HepG2 (cell line): Measurements from ENCODE around the gene PCDHGA1. TPM values are rescaled to one million over a fixed set of nuclear protein-coding genes. Genes with fewer than 3 reads are reported as not detected.

Experiments used
- AGO1 ChIP-seq: fragments of 200-400 bp; formaldehyde crosslinking; IDR thresholded peaks from 2 replicates; pipeline ENCODE4 v1.6.1; 2017; ENCODE audit warnings: mild to moderate bottlenecking, low read depth, low read length, moderate library complexity; ENCODE audit not compliant: poor library complexity, severe bottlenecking
- AGO2 ChIP-seq: fragments of 200-400 bp; formaldehyde crosslinking; optimal IDR thresholded peaks from 2 replicates; pipeline ENCODE3; 2017; ENCODE audit warnings: mild to moderate bottlenecking, low read depth, low read length, moderate library complexity
- CREB3 ChIP-seq: sonication (generic); formaldehyde crosslinking; IDR thresholded peaks from 2 replicates; pipeline ENCODE4 v1.5.0; 2020; ENCODE audit warnings: missing genetic modification reagents
- GPBP1L1 ChIP-seq: sonication (generic); formaldehyde crosslinking; IDR thresholded peaks from 2 replicates; pipeline ENCODE4 v1.5.0; 2020; ENCODE audit warnings: mild to moderate bottlenecking, missing genetic modification reagents
- HOXA7 ChIP-seq: sonication (generic); formaldehyde crosslinking; IDR thresholded peaks from 2 replicates; pipeline ENCODE4 v1.8.1; 2022; ENCODE audit warnings: mild to moderate bottlenecking, missing genetic modification reagents, moderate library complexity
- HOXA9 ChIP-seq: sonication (generic); formaldehyde crosslinking; IDR thresholded peaks from 2 replicates; pipeline ENCODE4 v1.8.1; 2022; ENCODE audit warnings: missing genetic modification reagents, mild to moderate bottlenecking, moderate library complexity, borderline replicate concordance
- PHF21A ChIP-seq: sonication (generic); formaldehyde crosslinking; IDR thresholded peaks from 2 replicates; pipeline ENCODE4 v1.5.0; 2020; ENCODE audit warnings: mild to moderate bottlenecking, missing genetic modification reagents
- RAD21 ChIP-seq: fragments of 450-650 bp; formaldehyde crosslinking; IDR thresholded peaks from 2 replicates; pipeline ENCODE4 v1.5.0; 2020; ENCODE audit warnings: mild to moderate bottlenecking
- RAD51 ChIP-seq: fragments of 450-650 bp; IDR thresholded peaks from 2 replicates; pipeline ENCODE4 v1.6.1; 2016; ENCODE audit warnings: borderline replicate concordance
- RFX1 ChIP-seq: fragments of 450-650 bp; IDR thresholded peaks from 2 replicates; pipeline ENCODE4 v1.6.1; 2017
- SCMH1 ChIP-seq: sonication (generic); formaldehyde crosslinking; IDR thresholded peaks from 2 replicates; pipeline ENCODE4 v1.9.0; 2021; ENCODE audit warnings: missing genetic modification reagents, mild to moderate bottlenecking, borderline replicate concordance
- SMC3 ChIP-seq: IDR thresholded peaks from 2 replicates; pipeline ENCODE4 v1.6.1; 2011; ENCODE audit warnings: low read length, improper control_type of control experiment
- TEAD2 ChIP-seq: sonication (generic); formaldehyde crosslinking; IDR thresholded peaks from 2 replicates; pipeline ENCODE4 v1.9.0; 2021; ENCODE audit warnings: missing genetic modification reagents
- TFDP2 ChIP-seq: sonication (generic); formaldehyde crosslinking; IDR thresholded peaks from 2 replicates; pipeline ENCODE4 v1.4.0; 2020; ENCODE audit warnings: missing genetic modification reagents
- ZBTB3 ChIP-seq: sonication (generic); formaldehyde crosslinking; IDR thresholded peaks from 2 replicates; pipeline ENCODE4 v1.4.0; 2020; ENCODE audit warnings: low read depth, mild to moderate bottlenecking, moderate library complexity, missing genetic modification reagents, borderline replicate concordance
- ZBTB7B ChIP-seq: sonication (generic); formaldehyde crosslinking; IDR thresholded peaks from 2 replicates; pipeline ENCODE4 v1.4.0; 2020; ENCODE audit warnings: missing genetic modification reagents
- ZFY ChIP-seq: sonication (generic); formaldehyde crosslinking; IDR thresholded peaks from 2 replicates; pipeline ENCODE4 v1.4.0; 2020; ENCODE audit warnings: missing genetic modification reagents
- ZKSCAN5 ChIP-seq: sonication (generic); formaldehyde crosslinking; IDR thresholded peaks from 2 replicates; pipeline ENCODE4 v1.5.1; 2020; ENCODE audit warnings: mild to moderate bottlenecking, missing genetic modification reagents
- ZNF143 ChIP-seq: sonication (generic); formaldehyde crosslinking; IDR thresholded peaks from 2 replicates; pipeline ENCODE4 v1.4.0; 2020; ENCODE audit warnings: missing genetic modification reagents
- ZNF224 ChIP-seq: sonication (generic); formaldehyde crosslinking; IDR thresholded peaks from 2 replicates; pipeline ENCODE4 v1.5.0; 2020; ENCODE audit warnings: mild to moderate bottlenecking, missing genetic modification reagents
- ZNF225 ChIP-seq: sonication (generic); formaldehyde crosslinking; IDR thresholded peaks from 2 replicates; pipeline ENCODE4 v1.4.0; 2020; ENCODE audit warnings: mild to moderate bottlenecking, missing genetic modification reagents
- ZNF337 ChIP-seq: sonication (generic); formaldehyde crosslinking; IDR thresholded peaks from 2 replicates; pipeline ENCODE4 v1.5.1; 2020; ENCODE audit warnings: missing genetic modification reagents, low read depth, mild to moderate bottlenecking, borderline replicate concordance
- ZNF383 ChIP-seq: sonication (generic); formaldehyde crosslinking; IDR thresholded peaks from 2 replicates; pipeline ENCODE4 v1.4.0; 2020; ENCODE audit warnings: missing genetic modification reagents, mild to moderate bottlenecking, borderline replicate concordance
- ZNF547 ChIP-seq: sonication (generic); formaldehyde crosslinking; IDR thresholded peaks from 2 replicates; pipeline ENCODE4 v1.5.1; 2020; ENCODE audit warnings: mild to moderate bottlenecking, missing genetic modification reagents
- ZNF710 ChIP-seq: sonication (generic); formaldehyde crosslinking; IDR thresholded peaks from 2 replicates; pipeline ENCODE4 v1.5.0; 2020; ENCODE audit warnings: mild to moderate bottlenecking, missing genetic modification reagents, borderline replicate concordance
- polyA plus RNA-seq, 8 experiments: library from polyadenylated mRNA; depleted of rRNA in 3 of 8; stranded (reverse) in 7 of 8; unstranded in 1 of 8; fragments of >200 nt; fragmentation: Illumina TruSeq in 4 of 8; extraction: Trizol in 4 of 8; gene quantifications; 2 replicates each; pipeline versions ENCODE4 v1.2.1 to v1.2.3, GENCODE V29; 2011 to 2016; ENCODE audit warnings: low read depth in 4 of 8, missing spikeins in 1 of 8, mixed read lengths in 1 of 8; ENCODE audit not compliant: insufficient read depth in 1 of 8
- total RNA-seq, 5 experiments: library from RNA; depleted of rRNA; stranded (reverse); fragments of >200 nt; fragmentation: Illumina TruSeq; extraction: Trizol; gene quantifications; 2 replicates each; pipeline ENCODE4 v1.2.3, GENCODE V29; 2016; ENCODE audit warnings: low read depth in 1 of 5

PCDHGA1 gene
- total and polyA plus RNA-seq, 2 of the 13 experiments (the other 11 are each of a cell fraction or from before 2014, with no cell fraction given) = 0.31 to 0.40 TPM

- TF ChIP-seq AGO1 (peak; percentile 65), ZBTB3 (CRISPR knock-in tag) (peak; percentile 58; the same call in 1 of the 2 replicates), AGO2 (peak; percentile 28), RAD21 (no peak), ZNF383 (CRISPR knock-in tag) (0 out of 2 replicates have a peak, but pooled peaks have one; percentile 29), HOXA7 (no peak), RAD51 (no peak), SCMH1 (CRISPR knock-in tag) (no peak), ZFY (CRISPR knock-in tag) (peak; percentile 93), ZNF710 (CRISPR knock-in tag) (no peak), CREB3 (no peak), HOXA9 (CRISPR knock-in tag) (no peak; the same call in 1 of the 2 replicates), ZNF337 (CRISPR knock-in tag) (no peak), SMC3 (no peak), RFX1 (no peak), GPBP1L1 (CRISPR knock-in tag) (no peak), PHF21A (CRISPR knock-in tag) (no peak), ZNF224 (CRISPR knock-in tag) (peak; percentile 94), ZNF225 (peak; percentile 67; the same call in 1 of the 2 replicates), ZKSCAN5 (CRISPR knock-in tag) (no peak; the same call in 1 of the 2 replicates), TEAD2 (CRISPR knock-in tag) (no peak), ZBTB7B (CRISPR knock-in tag) (peak; percentile 49; the same call in 1 of the 2 replicates), ZNF143 (CRISPR knock-in tag) (no peak; the same call in 1 of the 2 replicates), TFDP2 (peak; percentile 71), ZNF547 (CRISPR knock-in tag) (peak; percentile 94)
Observed at GRCh38 chr5:141320225-141321169, 9.8 kb upstream of the PCDHGA1 start, which contains the start of gene TAF7 (continued).
